GM10847 (cell line): ENCODE measurements around the gene OR2T8.

Source experiments
- POLR2A ChIP-seq: IDR thresholded peaks from 2 replicates; pipeline ENCODE4 v1.6.1; 2011; ENCODE audit not compliant: insufficient read length; ENCODE audit errors: extremely low read depth

Gene OR2T8

GRCh38 chr1:247935781-247936180, 15.7 kb downstream of the OR2T8 start:
- TF ChIP-seq POLR2A, result no peak

GRCh38 chr1:247936415-247936814, 16.4 kb downstream of the OR2T8 start:
- TF ChIP-seq POLR2A, result no peak

DNA sequence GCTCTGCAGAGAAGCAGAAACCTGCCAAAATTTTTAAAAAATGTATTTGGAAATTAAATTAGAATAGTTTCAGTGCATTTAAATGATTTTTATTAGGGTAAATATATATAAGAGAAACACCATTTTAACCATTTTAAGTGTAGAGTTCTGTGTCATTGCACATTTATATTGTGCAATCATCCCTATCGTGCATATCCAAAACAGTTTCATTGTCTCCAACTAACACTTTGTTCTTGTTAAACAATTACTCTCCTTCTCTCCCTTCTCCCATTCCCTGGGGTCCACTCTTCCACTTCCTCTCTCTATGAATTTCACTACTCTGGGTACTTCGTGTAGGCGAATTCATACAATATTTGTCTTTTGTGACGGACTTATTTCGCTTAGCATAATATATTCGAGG, 22.6 kb downstream of the OR2T8 start:
- TF ChIP-seq POLR2A, result no peak

DNA sequence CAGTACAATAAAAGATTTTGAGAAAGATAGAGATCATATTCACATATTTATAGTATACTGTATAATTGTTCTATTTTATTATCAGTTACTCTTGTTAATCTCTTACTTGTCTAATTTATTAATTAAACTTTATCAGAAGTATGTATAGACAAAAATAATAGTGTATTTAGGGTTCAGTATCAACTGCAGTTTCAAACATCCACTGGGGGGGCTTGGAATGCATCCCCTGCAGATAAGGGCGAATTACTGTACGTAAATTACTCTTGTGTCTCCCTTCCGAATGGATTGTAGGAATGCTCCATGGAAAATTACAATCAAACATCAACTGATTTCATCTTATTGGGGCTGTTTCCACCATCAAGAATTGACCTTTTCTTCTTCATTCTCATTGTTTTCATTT, 28.5 kb downstream of the OR2T8 start, which contains the start of gene OR2L8:
OR2L8 (plus strand) TSS at position 301 of the 400 bp plus-strand sequence; CDS start at position 301, 0 bp downstream.
- TF ChIP-seq POLR2A, result no peak

- TF ChIP-seq POLR2A, result no peak
These were observed 33.4 kb downstream of the OR2T8 start for GRCh38 chr1:247953408-247953807.

DNA sequence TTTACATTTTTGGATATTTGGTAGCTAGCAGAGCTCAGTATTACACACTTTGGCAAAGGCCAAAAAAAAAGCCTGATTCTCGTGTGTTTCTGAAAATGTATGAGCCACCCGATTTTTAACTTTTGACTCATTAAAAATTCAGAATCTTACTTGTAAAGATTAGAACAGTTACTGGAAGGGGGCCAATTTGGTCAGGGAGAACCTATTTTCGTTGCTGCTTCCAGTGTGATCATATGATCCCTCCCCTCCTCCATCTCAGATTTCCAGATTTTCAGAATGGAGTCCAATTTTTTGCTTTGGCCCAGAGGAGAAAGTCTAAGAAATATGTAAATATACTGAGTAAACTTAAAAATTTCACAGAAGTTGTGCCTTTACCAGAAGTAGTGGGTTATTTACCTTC, 41.7 kb downstream of the OR2T8 start:
- no peak for TF ChIP-seq POLR2A

- TF ChIP-seq POLR2A, result no peak
These were observed 43.0 kb downstream of the OR2T8 start for GRCh38 chr1:247962911-247963588.

DNA sequence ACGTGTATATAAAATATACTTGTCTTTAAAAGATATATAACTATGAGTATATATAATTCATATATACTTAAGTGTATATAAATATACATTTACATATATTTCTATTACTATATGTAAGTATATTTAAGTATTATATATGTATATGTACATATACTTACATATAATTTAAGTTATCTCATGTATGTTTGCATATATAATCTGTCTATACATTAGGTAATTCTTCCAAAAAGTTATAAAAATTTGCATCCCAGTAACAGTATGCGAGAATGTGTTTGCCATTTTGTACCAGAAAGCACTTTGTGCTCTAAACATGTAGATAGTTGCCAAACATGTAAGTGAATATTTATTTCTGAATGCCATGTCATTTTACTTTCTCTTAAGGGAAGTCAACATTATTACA, 44.9 kb downstream of the OR2T8 start, which contains the start of gene OR2AK2:
OR2AK2 (plus strand) TSS at position 301 of the 400 bp plus-strand sequence. CDS start 144 bp downstream, outside the sequence.
- TF ChIP-seq POLR2A, result no peak

- TF ChIP-seq POLR2A, result no peak
These were observed 46.6 kb downstream of the OR2T8 start for GRCh38 chr1:247966532-247967204.
